HepG2 (cell line): ENCODE measurements around the gene JMJD6. TPM values are rescaled to one million over a fixed set of nuclear protein-coding genes. Genes with fewer than 3 reads are reported as not detected.

Experiments
- CCDC6 ChIP-seq: sonication (generic); formaldehyde crosslinking; IDR thresholded peaks from 2 replicates; pipeline ENCODE4 v1.8.1; 2022; ENCODE audit warnings: mild to moderate bottlenecking, missing genetic modification reagents, moderate library complexity
- MED13 ChIP-seq: sonication (generic); formaldehyde crosslinking; IDR thresholded peaks from 2 replicates; pipeline ENCODE4 v1.5.0; 2020; ENCODE audit warnings: missing genetic modification reagents
- SIN3A ChIP-seq: IDR thresholded peaks from 2 replicates; pipeline ENCODE4 v1.6.1; 2011; ENCODE audit warnings: low read depth, mild to moderate bottlenecking, control low read depth, low read length, borderline replicate concordance
- ZFX ChIP-seq: sonication (generic); formaldehyde crosslinking; IDR thresholded peaks from 2 replicates; pipeline ENCODE4 v1.4.0; 2020; ENCODE audit warnings: mild to moderate bottlenecking, low read depth, missing genetic modification reagents, moderate library complexity
- ZNF282 ChIP-seq: fragments of 450-650 bp; IDR thresholded peaks from 2 replicates; pipeline ENCODE4 v1.6.1; 2018; ENCODE audit not compliant: partially characterized antibody
- ZNF652 ChIP-seq: IDR thresholded peaks from 2 replicates; pipeline ENCODE4 v1.6.1; 2016; ENCODE audit warnings: low read depth, borderline replicate concordance
- ZNF761 ChIP-seq: sonication (generic); formaldehyde crosslinking; conservative IDR thresholded peaks from 2 replicates; pipeline ENCODE4 v1.4.0; 2020; ENCODE audit warnings: mild to moderate bottlenecking, missing genetic modification reagents
- polyA plus RNA-seq, 8 experiments: library from polyadenylated mRNA; depleted of rRNA in 3 of 8; stranded (reverse) in 7 of 8; unstranded in 1 of 8; fragments of >200 nt; fragmentation: Illumina TruSeq in 4 of 8; extraction: Trizol in 4 of 8; gene quantifications; 2 replicates each; pipeline versions ENCODE4 v1.2.1 to v1.2.3, GENCODE V29; 2011 to 2016; ENCODE audit warnings: low read depth in 4 of 8, missing spikeins in 1 of 8, mixed read lengths in 1 of 8; ENCODE audit not compliant: insufficient read depth in 1 of 8
- total RNA-seq, 5 experiments: library from RNA; depleted of rRNA; stranded (reverse); fragments of >200 nt; fragmentation: Illumina TruSeq; extraction: Trizol; gene quantifications; 2 replicates each; pipeline ENCODE4 v1.2.3, GENCODE V29; 2016; ENCODE audit warnings: low read depth in 1 of 5
- TF ChIP-seq, protein P1 (sequence below): sonication (generic); formaldehyde crosslinking; IDR thresholded peaks from 2 replicates; pipeline ENCODE4 v1.8.0; 2022; ENCODE audit warnings: mild to moderate bottlenecking, missing genetic modification reagents; ENCODE audit not compliant: insufficient replicate concordance
- TF ChIP-seq, protein P2 (sequence below), 2 experiments: fragments of 450-650 bp in 1 of 2; sonication (generic) in 1 of 2; formaldehyde crosslinking in 1 of 2; IDR thresholded peaks; 2 replicates each; pipeline versions ENCODE4 v1.6.1 to v1.8.0; 2016 to 2022; ENCODE audit warnings: antibody characterized with exemption in 1 of 2, mild to moderate bottlenecking in 1 of 2, missing genetic modification reagents in 1 of 2
- TF ChIP-seq, protein P3 (sequence below): sonication (generic); formaldehyde crosslinking; IDR thresholded peaks from 2 replicates; pipeline ENCODE4 v1.5.0; 2020; ENCODE audit warnings: mild to moderate bottlenecking, missing genetic modification reagents, borderline replicate concordance
- TF ChIP-seq, protein P4 (sequence below): IDR thresholded peaks from 2 replicates; pipeline ENCODE4 v1.6.1; 2012; ENCODE audit warnings: low read depth, low read length, improper control_type of control experiment

The JMJD6 gene
- total and polyA plus RNA-seq, 2 of the 13 experiments (the other 11 are each of a cell fraction or from before 2014, with no cell fraction given): 33.6 to 41.0 TPM

DNA sequence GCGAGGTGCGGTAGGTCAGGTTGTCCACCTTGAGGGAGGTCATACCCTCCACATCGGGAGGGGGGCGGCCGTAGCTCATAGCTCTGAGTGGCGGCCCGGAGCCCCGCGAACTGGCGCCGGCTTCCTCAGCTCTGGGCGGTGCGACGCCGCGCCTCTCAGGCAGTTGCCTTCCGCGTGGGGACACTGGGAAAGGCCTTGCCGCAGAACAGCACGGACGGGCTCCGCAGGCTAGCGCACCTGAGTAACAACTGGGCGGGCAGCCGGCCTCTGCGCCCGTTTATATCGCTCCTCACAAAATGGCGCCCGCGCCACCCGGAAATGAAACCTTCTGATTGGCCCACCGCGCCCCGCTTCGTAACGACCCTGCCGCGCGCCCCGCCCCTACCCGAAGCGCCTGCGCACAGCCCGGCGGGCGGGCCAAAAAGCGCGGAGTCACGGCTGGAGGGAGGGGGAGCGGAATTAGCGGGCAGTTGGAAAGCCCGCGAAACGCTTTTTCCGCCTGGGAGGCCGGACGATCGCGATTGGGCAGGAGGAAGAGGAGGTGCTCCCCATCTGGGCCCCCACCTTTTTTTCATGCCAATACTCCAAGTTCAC, 10.8 kb upstream of the JMJD6 start, which contains the start of gene SRSF2 (continued):
- TF ChIP-seq, protein P1, sequence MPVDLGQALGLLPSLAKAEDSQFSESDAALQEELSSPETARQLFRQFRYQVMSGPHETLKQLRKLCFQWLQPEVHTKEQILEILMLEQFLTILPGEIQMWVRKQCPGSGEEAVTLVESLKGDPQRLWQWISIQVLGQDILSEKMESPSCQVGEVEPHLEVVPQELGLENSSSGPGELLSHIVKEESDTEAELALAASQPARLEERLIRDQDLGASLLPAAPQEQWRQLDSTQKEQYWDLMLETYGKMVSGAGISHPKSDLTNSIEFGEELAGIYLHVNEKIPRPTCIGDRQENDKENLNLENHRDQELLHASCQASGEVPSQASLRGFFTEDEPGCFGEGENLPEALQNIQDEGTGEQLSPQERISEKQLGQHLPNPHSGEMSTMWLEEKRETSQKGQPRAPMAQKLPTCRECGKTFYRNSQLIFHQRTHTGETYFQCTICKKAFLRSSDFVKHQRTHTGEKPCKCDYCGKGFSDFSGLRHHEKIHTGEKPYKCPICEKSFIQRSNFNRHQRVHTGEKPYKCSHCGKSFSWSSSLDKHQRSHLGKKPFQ (CRISPR knock-in tag): peak; percentile 88
- TF ChIP-seq, protein P2, sequence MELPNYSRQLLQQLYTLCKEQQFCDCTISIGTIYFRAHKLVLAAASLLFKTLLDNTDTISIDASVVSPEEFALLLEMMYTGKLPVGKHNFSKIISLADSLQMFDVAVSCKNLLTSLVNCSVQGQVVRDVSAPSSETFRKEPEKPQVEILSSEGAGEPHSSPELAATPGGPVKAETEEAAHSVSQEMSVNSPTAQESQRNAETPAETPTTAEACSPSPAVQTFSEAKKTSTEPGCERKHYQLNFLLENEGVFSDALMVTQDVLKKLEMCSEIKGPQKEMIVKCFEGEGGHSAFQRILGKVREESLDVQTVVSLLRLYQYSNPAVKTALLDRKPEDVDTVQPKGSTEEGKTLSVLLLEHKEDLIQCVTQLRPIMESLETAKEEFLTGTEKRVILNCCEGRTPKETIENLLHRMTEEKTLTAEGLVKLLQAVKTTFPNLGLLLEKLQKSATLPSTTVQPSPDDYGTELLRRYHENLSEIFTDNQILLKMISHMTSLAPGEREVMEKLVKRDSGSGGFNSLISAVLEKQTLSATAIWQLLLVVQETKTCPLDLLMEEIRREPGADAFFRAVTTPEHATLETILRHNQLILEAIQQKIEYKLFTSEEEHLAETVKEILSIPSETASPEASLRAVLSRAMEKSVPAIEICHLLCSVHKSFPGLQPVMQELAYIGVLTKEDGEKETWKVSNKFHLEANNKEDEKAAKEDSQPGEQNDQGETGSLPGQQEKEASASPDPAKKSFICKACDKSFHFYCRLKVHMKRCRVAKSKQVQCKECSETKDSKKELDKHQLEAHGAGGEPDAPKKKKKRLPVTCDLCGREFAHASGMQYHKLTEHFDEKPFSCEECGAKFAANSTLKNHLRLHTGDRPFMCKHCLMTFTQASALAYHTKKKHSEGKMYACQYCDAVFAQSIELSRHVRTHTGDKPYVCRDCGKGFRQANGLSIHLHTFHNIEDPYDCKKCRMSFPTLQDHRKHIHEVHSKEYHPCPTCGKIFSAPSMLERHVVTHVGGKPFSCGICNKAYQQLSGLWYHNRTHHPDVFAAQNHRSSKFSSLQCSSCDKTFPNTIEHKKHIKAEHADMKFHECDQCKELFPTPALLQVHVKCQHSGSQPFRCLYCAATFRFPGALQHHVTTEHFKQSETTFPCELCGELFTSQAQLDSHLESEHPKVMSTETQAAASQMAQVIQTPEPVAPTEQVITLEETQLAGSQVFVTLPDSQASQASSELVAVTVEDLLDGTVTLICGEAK (IDR thresholded peaks at IDR 0.05): no peak
- TF ChIP-seq, protein P2 (CRISPR knock-in tag; IDR thresholded peaks at IDR 0.05): peak; percentile 91
- peak; percentile 54 for TF ChIP-seq ZNF652 (CRISPR knock-in tag)
- TF ChIP-seq, protein P3, sequence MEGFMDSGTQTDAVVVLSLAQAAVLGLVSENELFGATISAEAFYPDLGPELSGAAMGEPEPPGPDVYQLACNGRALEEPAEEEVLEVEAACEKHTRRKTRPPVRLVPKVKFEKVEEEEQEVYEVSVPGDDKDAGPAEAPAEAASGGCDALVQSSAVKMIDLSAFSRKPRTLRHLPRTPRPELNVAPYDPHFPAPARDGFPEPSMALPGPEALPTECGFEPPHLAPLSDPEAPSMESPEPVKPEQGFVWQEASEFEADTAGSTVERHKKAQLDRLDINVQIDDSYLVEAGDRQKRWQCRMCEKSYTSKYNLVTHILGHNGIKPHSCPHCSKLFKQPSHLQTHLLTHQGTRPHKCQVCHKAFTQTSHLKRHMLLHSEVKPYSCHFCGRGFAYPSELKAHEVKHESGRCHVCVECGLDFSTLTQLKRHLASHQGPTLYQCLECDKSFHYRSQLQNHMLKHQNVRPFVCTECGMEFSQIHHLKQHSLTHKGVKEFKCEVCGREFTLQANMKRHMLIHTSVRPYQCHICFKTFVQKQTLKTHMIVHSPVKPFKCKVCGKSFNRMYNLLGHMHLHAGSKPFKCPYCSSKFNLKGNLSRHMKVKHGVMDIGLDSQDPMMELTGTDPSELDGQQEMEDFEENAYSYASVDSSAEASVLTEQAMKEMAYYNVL: no peak; the same call in 1 of the 2 replicates
- TF ChIP-seq ZNF282: no peak
- TF ChIP-seq MED13: peak; percentile 91
- TF ChIP-seq ZNF761 (CRISPR knock-in tag): no peak; the same call in none of the 2 replicates
- TF ChIP-seq SIN3A: peak; percentile 99
- TF ChIP-seq, protein P4, sequence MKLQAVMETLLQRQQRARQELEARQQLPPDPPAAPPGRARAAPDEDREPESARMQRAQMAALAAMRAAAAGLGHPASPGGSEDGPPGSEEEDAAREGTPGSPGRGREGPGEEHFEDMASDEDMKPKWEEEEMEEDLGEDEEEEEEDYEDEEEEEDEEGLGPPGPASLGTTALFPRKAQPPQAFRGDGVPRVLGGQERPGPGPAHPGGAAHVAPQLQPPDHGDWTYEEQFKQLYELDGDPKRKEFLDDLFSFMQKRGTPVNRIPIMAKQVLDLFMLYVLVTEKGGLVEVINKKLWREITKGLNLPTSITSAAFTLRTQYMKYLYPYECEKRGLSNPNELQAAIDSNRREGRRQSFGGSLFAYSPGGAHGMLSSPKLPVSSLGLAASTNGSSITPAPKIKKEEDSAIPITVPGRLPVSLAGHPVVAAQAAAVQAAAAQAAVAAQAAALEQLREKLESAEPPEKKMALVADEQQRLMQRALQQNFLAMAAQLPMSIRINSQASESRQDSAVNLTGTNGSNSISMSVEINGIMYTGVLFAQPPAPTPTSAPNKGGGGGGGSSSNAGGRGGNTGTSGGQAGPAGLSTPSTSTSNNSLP: no peak
- peak; percentile 51; the same call in 1 of the 2 replicates for TF ChIP-seq CCDC6
- peak; percentile 98 for TF ChIP-seq ZFX (CRISPR knock-in tag)
